ENCODE data around the gene CPZ. TPM values are rescaled to one million over a fixed set of nuclear protein-coding genes. Genes with fewer than 3 reads are reported as not detected.

CPZ gene
- total RNA-seq, 4 donors from 2014 or later = 4.1 to 12.9 (median 6.5) TPM

DNA sequence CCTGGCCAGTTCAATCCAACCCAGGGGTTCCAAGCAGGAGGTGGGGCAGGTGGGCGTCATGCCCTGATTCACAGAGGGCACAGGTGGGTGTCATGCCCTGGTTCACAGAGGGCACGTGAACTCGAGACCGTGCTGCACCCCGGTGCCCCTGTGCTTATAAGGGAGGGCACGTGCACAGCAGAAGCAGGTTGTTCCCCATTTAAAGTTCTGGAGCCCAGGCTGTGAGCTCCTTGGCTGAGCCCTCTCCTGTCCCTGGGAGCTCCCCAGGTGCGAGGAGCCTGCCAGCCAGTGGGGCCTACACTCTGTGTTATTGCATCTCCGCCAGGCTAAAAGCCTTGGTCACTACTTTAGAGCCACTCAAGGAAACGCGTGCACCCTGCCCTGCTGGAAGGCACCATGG lies 3.2 kb upstream of the CPZ start:
- TF ChIP-seq POLR2A (IDR thresholded peaks at IDR 0.05) = no peak
- TF ChIP-seq, protein P1, sequence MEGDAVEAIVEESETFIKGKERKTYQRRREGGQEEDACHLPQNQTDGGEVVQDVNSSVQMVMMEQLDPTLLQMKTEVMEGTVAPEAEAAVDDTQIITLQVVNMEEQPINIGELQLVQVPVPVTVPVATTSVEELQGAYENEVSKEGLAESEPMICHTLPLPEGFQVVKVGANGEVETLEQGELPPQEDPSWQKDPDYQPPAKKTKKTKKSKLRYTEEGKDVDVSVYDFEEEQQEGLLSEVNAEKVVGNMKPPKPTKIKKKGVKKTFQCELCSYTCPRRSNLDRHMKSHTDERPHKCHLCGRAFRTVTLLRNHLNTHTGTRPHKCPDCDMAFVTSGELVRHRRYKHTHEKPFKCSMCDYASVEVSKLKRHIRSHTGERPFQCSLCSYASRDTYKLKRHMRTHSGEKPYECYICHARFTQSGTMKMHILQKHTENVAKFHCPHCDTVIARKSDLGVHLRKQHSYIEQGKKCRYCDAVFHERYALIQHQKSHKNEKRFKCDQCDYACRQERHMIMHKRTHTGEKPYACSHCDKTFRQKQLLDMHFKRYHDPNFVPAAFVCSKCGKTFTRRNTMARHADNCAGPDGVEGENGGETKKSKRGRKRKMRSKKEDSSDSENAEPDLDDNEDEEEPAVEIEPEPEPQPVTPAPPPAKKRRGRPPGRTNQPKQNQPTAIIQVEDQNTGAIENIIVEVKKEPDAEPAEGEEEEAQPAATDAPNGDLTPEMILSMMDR (IDR thresholded peaks at IDR 0.05) = no peak
- Histone ChIP-seq H3K9me3 (no peaks in the 10 kb centered on the region), H3K27ac (no peak overlapping the region), H3K36me3 (no peaks in the 10 kb centered on the region), H3K27me3 (no peaks in the 10 kb centered on the region), H3K4me3 (replicated peaks in 1 of 3) (no peak overlapping the region), H3K4me1 (peaks cover 11 to 33% of the 10 kb centered on the region in 2 donors)
- intact Hi-C loops (cut with DNase I) = no loop called here
- no peak for DNase-seq
- 69 to 74% methylated on average over 8 to 10 of the region's 10 CpGs for WGBS, 2 donors

DNA sequence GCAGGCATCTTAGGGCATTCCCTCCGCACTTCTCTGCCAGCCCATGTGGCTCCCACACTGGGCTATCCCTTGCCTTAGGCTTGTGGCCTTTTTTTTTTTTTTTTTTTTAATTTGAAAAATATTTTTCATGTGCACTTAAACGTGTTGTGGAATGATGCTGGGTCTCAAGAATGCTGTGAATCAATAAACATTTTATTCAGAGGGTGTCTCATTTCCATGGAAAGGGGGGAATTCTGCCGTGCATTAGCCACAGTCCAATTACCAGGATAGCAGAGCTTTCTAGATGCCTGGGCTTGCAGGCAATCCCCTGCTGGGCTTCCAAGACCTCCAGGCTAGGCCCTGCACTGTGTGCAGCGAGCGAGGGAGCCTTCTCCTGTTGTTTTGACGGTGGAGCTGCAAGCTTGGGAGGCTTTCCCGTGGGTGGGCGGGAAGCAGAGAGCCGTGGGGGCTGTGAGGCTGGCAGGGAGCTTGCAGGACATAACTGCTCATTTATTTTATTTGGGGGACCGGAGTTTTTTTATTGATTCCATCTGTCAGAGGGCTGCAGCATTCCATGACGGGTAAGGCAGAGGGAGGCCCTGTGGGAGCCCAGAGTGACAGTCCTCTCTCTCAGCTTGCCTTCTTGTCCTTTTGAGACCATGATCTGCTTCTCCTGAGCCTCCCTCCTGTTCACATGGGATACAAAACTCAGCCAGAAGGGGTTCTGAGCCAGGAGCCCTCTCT lies 2.6 kb upstream of the CPZ start:
- no peak overlapping the region for H3K4me3 ChIP-seq (replicated peaks in 1 of 3)
- WGBS, 2 donors = 59 to 66% methylated on average over 8 to 11 of the region's 11 CpGs
- no peaks in the 10 kb centered on the region for H3K27me3 ChIP-seq
- no peaks in the 10 kb centered on the region for H3K9me3 ChIP-seq
- H3K4me1 ChIP-seq = peaks cover 11 to 34% of the 10 kb centered on the region in 2 donors
- no peak overlapping the region for H3K27ac ChIP-seq
- H3K36me3 ChIP-seq = no peaks in the 10 kb centered on the region
- no peak for DNase-seq
- intact Hi-C loops (cut with DNase I) = loop anchor here (10.0 kb wide), 1 partner anchor 345 kb away; no protein-coding TSS in a partner anchor
- no peak for TF ChIP-seq POLR2A (IDR thresholded peaks at IDR 0.05)

DNA sequence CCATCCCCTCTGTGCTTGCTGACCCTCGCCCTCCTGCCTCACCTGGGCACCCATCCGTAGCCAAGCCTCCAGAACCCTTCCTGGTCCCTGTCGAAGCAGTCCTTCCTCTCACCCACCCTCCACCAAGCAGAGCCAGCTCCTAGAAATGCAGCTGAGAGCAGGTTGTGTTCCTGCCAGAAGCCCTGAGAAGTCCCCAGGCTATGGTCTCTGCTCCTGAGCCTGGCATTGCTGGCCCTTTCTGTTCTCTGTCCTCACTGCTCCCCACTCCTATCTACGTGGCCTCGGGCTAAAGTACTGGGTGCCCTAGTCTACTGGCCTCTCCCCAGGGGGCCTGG lies 2.1 kb upstream of the CPZ start:
- Histone ChIP-seq H3K36me3 (no peaks in the 10 kb centered on the region), H3K4me1 (peaks cover 11 to 34% of the 10 kb centered on the region in 2 donors), H3K27me3 (no peaks in the 10 kb centered on the region), H3K27ac (no peak overlapping the region), H3K4me3 (replicated peaks in 1 of 3) (no peak overlapping the region), H3K9me3 (no peaks in the 10 kb centered on the region)
- intact Hi-C loops (cut with DNase I) = loop anchor here (10.0 kb wide), 1 partner anchor 346 kb away; no protein-coding TSS in a partner anchor
- peak; percentile 23 to 37 for DNase-seq
- whole genome bisulfite sequencing, 2 donors = 27 to 39% methylated on average over 5 of the region's 5 CpGs
- TF ChIP-seq, protein P1 (IDR thresholded peaks at IDR 0.05) = no peak
- no peak for TF ChIP-seq POLR2A (IDR thresholded peaks at IDR 0.05)

DNA sequence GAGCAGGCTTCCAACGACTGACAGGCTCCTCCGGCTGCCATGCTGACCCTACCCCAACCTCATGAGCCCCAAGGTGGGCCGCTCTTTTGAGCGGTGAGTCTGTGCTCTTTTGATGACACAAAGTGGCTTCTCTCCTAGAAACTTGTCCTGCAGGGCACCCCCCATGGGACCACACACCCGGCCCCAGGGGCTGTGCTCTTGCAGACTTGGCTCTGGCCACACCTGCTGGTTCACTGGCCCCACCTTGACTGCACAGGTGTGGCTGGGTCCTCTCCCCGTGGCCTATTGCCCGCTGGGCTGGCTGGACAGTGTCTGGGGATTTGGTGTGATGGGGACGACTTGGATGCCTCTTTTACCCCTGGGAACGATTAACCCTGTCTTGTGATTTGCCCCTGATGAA lies 1.5 kb upstream of the CPZ start:
- no peak overlapping the region for H3K27ac ChIP-seq
- H3K4me1 ChIP-seq = peaks cover 11 to 34% of the 10 kb centered on the region in 2 donors
- TF ChIP-seq POLR2A (IDR thresholded peaks at IDR 0.05) = no peak
- TF ChIP-seq, protein P1 (IDR thresholded peaks at IDR 0.05) = no peak
- H3K9me3 ChIP-seq = no peaks in the 10 kb centered on the region
- DNase-seq = no peak
- intact Hi-C loops (cut with DNase I) = loop anchor here (10.0 kb wide), 1 partner anchor 346 kb away; no protein-coding TSS in a partner anchor
- no peak overlapping the region for H3K4me3 ChIP-seq (replicated peaks in 1 of 3)
- no peaks in the 10 kb centered on the region for H3K27me3 ChIP-seq
- 86 to 90% methylated on average over 7 to 9 of the region's 9 CpGs for WGBS, 2 donors
- no peaks in the 10 kb centered on the region for H3K36me3 ChIP-seq

DNA sequence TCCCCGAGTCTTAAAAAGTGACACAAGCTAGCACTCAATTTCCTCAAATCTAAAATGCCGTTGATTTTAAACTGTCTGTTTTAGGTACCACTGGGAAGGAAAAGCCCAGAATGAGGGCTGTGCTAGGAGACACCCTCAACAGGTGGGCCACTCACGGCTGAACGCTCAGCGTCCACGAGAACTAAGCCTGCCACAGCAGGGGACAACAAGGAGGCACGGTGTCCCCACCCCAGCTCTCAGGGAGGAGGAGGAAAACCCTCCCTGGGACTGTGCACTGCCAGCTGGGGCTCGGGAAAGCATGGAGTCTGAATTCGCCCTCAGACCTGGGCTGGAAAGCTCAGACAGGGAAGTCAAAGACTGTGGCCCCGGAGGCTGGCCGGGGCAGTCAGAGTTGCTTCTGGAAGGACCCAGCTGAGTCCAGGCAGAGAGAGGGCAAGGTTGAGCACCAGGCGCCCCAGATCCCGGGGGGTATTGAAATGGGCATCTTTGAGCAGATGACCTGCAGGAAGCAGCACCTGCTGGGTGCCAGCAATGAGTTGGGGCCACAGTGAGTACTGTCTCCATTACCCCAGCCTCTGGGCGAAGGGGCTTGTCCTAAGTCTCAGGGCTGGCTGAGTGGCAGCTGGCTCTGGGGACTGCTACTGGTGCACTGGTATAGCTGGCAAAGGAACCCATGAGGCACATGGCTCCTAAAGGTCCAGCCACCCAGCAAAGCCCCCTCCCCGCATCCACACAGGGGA lies 769 bp upstream of the CPZ start:
- DNase-seq = no peak

More for the DNA sequence above, 769 bp upstream of the CPZ start:
- WGBS, 2 donors = 75 to 86% methylated on average over 13 of the region's 15 CpGs
- Histone ChIP-seq H3K36me3 (no peaks in the 10 kb centered on the region), H3K27me3 (no peaks in the 10 kb centered on the region), H3K27ac (no peak overlapping the region), H3K9me3 (no peaks in the 10 kb centered on the region), H3K4me3 (replicated peaks in 1 of 3) (no peak overlapping the region), H3K4me1 (peaks cover 11 to 34% of the 10 kb centered on the region in 2 donors)
- TF ChIP-seq, protein P1 (IDR thresholded peaks at IDR 0.05) = no peak
- TF ChIP-seq POLR2A (IDR thresholded peaks at IDR 0.05) = no peak
- intact Hi-C loops (cut with DNase I) = loop anchor here (10.0 kb wide), 1 partner anchor 347 kb away; no protein-coding TSS in a partner anchor

All from thyroid gland (tissue), 4 donors.